Stimulated activated CD4-positive, alpha-beta T cell treated with anti-CD3 and anti-CD28 coated beads, Interleukin-12 subunit alpha, Interleukin-12 subunit beta, amount 100 ng/mL, for 24 hours (primary cell): ENCODE data around the gene CDKL2.
"Not testable (repeated sequence)": the region's sequence is repeated elsewhere in the genome, so short reads cannot be mapped to it uniquely, and the experiment has no call there.

Experiments
- DNase-seq, 2 experiments: peaks; one replicate each; pipeline ENCODE4 v3.0.0-alpha.2; 2020; ENCODE audit warnings: low read depth in 2 of 2

Gene CDKL2

DNA sequence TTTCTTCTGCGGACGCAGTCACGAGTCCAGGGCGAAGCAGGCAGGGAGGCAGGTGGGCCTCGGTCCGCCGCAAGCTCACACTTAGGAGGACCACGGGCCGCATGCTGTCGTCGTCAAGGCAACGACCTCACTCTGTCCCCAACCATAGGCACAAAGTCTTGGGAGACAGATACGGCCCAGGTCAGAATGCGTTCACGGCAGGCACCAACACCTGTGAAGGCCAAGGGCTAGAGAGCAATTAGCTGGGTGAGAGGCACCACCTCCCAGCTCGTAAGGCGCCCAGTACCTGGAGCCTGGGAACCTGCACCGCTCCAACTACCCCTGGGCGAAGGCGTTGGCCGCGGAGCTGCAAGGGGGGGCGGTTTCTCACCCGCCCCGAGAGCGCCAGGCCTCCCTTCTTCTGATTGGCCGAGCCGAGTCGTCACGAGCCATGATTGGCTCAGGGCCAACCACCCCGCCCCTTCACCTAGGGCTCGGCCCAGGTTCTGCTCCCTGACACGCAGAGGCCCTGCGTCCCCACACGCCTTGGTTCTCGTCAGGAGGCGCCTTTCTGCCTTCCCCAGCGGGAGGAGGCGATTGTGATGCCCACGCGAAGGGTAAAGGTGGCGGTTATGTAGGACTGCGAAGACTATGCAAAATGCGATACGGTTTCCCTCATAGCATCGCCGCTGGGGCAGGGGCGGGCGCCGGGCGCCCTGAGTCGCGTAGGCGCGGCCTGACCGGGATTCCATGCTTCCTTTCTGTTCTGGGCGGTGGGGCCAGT is at the start of gene CDKL2:
Gene CDKL2 (minus strand): TSS at position 355 of the 763 bp plus-strand sequence. CDS start 4,540 bp downstream, outside the sequence.
- DNase-seq, result peak; percentile 77 to 92

DNA sequence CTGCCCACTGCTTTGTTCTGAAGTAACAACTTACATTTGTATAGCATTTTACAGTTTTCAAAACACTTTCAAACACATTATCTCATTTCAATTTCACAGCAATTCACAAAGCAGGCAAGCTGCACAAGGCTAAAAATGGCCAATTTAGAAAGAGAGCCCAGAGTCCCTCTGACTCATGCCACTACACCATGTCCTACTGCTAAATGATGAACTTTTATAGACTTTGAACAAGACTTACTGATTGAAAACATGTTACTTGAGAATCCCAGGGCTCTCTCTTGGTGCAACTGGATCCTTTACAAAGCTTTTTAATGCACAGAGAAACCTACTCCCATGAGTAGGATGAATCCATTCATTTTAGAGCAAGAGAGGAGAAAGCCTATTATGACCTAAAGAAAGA is 48.6 kb upstream of the CDKL2 start:
- DNase-seq, result no peak

GRCh38 chr4:75678473-75678872 is 48.1 kb upstream of the CDKL2 start:
- DNase-seq, result no peak

GRCh38 chr4:75675004-75675531 is 44.7 kb upstream of the CDKL2 start:
- no peak for DNase-seq

GRCh38 chr4:75673959-75674328 is 43.6 kb upstream of the CDKL2 start:
- DNase-seq, result no peak

DNA sequence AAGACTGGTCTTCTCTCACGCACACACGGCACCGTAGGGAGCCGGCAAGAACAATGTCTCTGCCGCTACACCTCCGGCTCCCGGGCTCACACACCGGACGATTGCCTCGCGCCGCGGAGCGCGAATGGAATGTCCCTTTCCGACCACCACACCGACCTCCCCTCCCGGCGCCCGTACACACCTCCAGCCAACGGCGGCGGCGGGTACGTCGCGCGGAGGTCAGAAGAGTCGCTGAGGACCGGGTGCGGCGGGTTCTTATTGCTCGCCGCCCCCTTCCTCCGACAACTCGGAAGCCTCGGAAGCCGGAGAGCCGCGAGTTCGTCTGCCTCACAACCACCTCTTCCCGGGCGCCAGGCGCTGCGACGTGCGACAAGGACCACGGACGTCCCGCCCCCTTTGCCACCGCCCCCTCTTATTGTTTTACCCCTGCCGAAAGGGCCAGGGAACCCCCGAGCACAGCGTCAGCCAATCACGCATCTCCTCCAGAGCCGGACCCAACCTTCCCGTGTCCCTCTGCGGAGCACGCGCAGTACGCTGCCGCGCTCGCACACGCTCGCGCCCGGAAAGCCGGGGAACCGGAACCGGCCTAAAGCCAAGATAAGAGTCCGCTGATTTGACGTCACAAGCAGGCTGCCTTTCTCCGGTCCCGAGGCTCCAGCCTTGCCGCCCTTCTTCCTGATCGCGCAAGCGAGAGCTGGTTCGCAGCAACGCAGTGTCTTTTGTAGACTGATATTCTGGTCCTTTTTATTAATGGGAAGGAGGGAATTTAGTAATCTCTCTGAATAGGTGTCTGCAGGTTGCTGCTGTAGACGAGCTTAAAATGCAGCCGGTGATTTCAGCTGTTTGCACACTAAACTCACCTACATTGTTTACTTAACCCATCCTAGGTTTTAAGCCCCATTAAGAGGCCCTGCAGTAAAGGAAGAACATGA is 43.0 kb upstream of the CDKL2 start, which contains the start of gene G3BP2:
Gene G3BP2 (minus strand): TSS at position 385 of the 932 bp plus-strand sequence. CDS start 11,386 bp downstream, outside the sequence.
- peak; percentile 95 to 97 for DNase-seq

- peak; percentile 66 to 74 for DNase-seq
Measured at GRCh38 chr4:75672461-75673026, 42.2 kb upstream of the CDKL2 start.

DNA sequence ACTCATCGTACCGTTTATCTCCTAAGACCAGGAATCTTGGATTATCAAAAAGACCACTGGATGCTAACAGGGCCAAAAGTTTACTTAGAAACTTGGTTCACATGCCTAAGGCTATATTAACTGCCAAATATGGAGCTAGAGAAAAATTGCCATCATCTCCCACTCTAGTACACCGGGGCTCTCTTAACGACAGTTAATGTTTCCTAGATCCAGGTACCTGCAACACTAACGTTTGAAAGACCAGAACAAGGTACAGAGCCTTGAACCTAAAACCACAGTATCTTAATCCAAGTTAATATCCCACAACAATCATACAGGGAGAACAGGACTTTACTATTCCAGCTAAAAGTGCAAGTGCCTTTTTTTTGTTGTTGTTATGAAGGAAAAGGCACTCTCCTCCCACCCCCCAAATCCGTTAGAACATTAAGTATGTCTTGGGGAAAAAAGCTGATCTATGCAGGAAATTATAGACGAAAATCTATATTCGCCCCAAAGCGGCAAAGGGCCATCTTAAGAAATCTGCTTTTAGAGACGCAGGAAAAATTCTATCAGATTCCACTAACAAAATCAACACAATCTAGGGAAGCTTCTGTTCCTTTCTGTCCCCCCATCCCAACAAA is 41.6 kb upstream of the CDKL2 start:
- DNase-seq, result no peak

- DNase-seq, result no peak
Measured at GRCh38 chr4:75668596-75668995, 38.3 kb upstream of the CDKL2 start.

- DNase-seq, result not testable (repeated sequence)
Measured at GRCh38 chr4:75667636-75668035, 37.3 kb upstream of the CDKL2 start.

DNA sequence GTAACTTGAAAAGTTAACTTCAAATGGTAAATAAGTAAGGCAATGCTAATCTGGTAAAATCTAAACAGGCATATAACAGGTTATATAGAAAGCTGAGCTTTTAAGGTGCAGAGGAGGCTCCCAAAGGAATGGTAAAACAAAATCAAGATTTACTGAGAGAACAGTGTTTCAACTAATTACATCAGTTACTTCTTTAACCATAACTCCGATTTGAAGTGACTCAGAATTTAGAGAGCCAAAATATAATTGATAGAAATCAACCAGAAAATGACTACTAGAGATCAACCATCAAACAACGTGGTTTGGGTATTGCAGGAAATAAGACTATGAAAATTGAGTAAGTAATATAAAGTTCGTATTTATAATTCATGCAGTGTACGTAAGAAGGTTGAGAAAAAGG is 36.0 kb upstream of the CDKL2 start:
- DNase-seq, result no peak

DNA sequence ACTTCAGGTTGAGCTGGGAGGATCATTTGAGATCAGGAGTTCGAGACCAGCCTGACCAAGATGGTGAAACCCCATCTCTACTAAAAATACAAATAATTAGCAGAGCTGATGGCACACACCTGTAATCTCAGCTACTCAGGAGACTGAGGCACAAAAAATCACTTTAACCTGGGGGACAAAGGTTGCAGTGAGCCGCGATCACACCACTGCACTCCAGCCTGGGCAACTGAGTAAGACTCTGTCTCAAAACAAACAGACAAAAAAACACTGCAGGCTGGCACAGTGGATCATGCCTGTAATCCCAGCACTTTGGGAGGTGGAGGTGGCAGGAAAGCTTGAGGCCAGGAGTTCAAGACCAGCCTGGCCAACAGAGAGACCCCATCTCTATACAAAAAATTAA is 34.3 kb upstream of the CDKL2 start:
- DNase-seq, result not testable (repeated sequence)

DNA sequence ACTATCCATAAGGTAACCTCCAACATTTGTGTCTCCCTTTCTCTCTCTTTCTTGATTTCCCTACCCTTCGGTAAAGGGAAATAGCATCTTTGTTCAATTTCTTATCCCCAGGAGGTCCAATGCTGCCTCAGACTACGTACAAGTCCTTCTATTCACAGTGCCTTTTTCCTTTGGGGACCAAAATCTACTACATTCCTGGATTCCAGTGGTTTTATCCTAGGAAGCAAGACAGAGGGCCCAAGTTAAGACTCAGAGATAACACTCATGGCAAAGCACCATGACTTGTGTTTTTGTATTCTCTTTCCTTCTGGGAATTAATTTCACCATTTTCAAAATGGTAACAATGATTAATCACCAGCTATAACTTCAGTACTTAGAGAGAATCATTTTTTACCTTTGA is 32.3 kb upstream of the CDKL2 start:
- DNase-seq, result no peak

DNA sequence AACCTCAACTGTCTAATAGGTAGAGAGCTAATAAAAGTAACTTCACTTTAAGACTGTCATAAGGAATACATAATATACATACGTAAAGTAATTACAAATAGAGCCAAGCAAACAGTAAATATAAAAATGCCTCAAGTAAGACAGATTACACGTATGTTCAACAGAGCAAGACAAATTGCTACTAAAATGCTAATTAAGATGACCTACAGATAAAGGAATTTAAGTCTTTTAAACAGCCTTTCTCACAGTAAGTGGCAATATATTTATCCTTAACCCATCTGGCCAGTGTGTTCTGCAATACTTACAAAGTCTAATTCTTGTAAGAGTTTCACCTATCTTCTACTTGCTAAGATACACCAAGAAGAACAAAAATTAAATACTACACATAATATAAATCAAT is 30.2 kb upstream of the CDKL2 start:
- no peak for DNase-seq

DNA sequence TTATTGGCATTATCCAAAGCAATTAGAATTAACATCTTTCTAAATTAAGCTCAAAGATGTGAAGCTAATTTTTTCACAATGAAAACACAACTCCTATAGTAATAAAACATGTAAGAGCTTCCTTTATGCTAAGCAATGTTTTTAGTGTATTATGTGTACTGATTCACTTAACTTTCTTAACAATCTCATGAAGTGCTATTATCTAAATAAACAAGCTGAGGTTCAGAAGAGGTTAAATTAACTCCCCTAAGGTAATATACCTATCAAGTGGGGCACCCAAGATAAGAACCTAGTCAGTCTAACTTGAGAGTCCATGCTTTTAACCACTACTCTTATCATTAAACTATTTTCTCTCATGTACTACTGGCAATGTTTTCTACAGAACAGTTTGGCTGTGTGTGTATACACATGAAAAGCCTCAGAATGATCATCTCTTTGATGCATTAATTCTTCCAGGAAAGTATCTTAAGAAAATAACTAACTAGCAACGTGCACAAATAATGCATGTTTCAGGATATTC is 29.2 kb upstream of the CDKL2 start:
- no peak for DNase-seq

GRCh38 chr4:75658876-75659275 is 28.5 kb upstream of the CDKL2 start:
- DNase-seq, result no peak

- DNase-seq, result no peak
Measured at GRCh38 chr4:75655562-75655961, 25.2 kb upstream of the CDKL2 start.

GRCh38 chr4:75654905-75655304 is 24.6 kb upstream of the CDKL2 start:
- DNase-seq, result no peak

- DNase-seq, result no peak
Measured at GRCh38 chr4:75653845-75654503, 23.6 kb upstream of the CDKL2 start.

- no peak for DNase-seq
Measured at GRCh38 chr4:75644095-75644494, 13.8 kb upstream of the CDKL2 start.

GRCh38 chr4:75643651-75644050 is 13.3 kb upstream of the CDKL2 start:
- no peak for DNase-seq
